Measurements from ENCODE around the gene SF1. TPM values are rescaled to one million over a fixed set of nuclear protein-coding genes. Genes with fewer than 3 reads are reported as not detected.

SF1 gene
- total RNA-seq, 1 donor = 114 TPM

DNA sequence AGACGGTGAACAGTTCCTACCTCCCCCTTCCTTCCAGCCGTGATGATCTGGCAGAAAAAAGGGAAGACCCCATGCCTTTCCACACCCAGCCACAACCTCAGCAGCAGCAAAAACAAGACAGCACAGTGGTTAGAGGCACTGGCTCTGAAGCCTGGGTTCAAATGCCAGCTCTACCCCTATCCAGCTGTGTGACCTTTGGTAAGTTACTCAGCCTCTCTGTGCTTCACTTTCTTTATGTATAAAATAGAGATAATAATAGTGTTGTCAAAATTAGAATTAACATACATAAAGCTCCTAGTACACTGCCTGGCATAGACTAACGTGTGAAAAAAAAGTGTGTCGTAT is 59.6 kb downstream of the SF1 start:
- Histone ChIP-seq H2AFZ (ENCODE audit: low read length) (no peak overlapping the region), H3K27me3 (ENCODE audit: insufficient read depth, low read length) (peaks cover 53% of the 10 kb centered on the region), H3K4me3 (ENCODE audit: insufficient read depth, low read length) (no peak overlapping the region), H3K4me2 (ENCODE audit: insufficient read depth, low read length) (no peak overlapping the region), H3K9me3 (ENCODE audit: low read depth, low read length) (no peaks in the 10 kb centered on the region), H3K36me3 (ENCODE audit: insufficient read depth, low read length) (no peaks in the 10 kb centered on the region), H4K20me1 (ENCODE audit: insufficient read depth, low read length) (no peaks in the 10 kb centered on the region), H3K27ac (ENCODE audit: low read depth, low read length) (no peak overlapping the region), H3K4me1 (ENCODE audit: insufficient read depth, low read length) (no peaks in the 10 kb centered on the region), H3K79me2 (ENCODE audit: insufficient read depth, low read length) (no peaks in the 10 kb centered on the region)
- no peak for TF ChIP-seq CTCF (IDR thresholded peaks at IDR 0.05; ENCODE audit: extremely low read depth, low read depth, low read length)
- peak; percentile 79 for DNase-seq (ENCODE audit: insufficient read length, low spot score, missing footprints)

- Histone ChIP-seq H3K27me3 (ENCODE audit: insufficient read depth, low read length) (peaks cover 54% of the 10 kb centered on the region), H3K4me3 (ENCODE audit: insufficient read depth, low read length) (no peak overlapping the region), H3K27ac (ENCODE audit: low read depth, low read length) (no peak overlapping the region), H4K20me1 (ENCODE audit: insufficient read depth, low read length) (no peaks in the 10 kb centered on the region), H3K4me1 (ENCODE audit: insufficient read depth, low read length) (no peaks in the 10 kb centered on the region), H3K4me2 (ENCODE audit: insufficient read depth, low read length) (no peak overlapping the region), H2AFZ (ENCODE audit: low read length) (no peak overlapping the region), H3K79me2 (ENCODE audit: insufficient read depth, low read length) (no peaks in the 10 kb centered on the region), H3K36me3 (ENCODE audit: insufficient read depth, low read length) (no peaks in the 10 kb centered on the region), H3K9me3 (ENCODE audit: low read depth, low read length) (no peaks in the 10 kb centered on the region)
- DNase-seq (ENCODE audit: insufficient read length, low spot score, missing footprints) = peak; percentile 76
- TF ChIP-seq CTCF (IDR thresholded peaks at IDR 0.05; ENCODE audit: extremely low read depth, low read depth, low read length) = no peak
These were observed 60.1 kb downstream of the SF1 start for GRCh38 chr11:64718084-64718779.

- no peaks in the 10 kb centered on the region for H4K20me1 ChIP-seq (ENCODE audit: insufficient read depth, low read length)
- H2AFZ ChIP-seq (ENCODE audit: low read length) = no peak overlapping the region
- H3K79me2 ChIP-seq (ENCODE audit: insufficient read depth, low read length) = no peaks in the 10 kb centered on the region
- peak; percentile 46 for DNase-seq (ENCODE audit: insufficient read length, low spot score, missing footprints)
- TF ChIP-seq CTCF (IDR thresholded peaks at IDR 0.05; ENCODE audit: extremely low read depth, low read depth, low read length) = no peak
- H3K36me3 ChIP-seq (ENCODE audit: insufficient read depth, low read length) = no peaks in the 10 kb centered on the region
- no peak overlapping the region for H3K4me2 ChIP-seq (ENCODE audit: insufficient read depth, low read length)
- H3K4me3 ChIP-seq (ENCODE audit: insufficient read depth, low read length) = no peak overlapping the region
- H3K9me3 ChIP-seq (ENCODE audit: low read depth, low read length) = no peaks in the 10 kb centered on the region
- peaks cover 59% of the 10 kb centered on the region for H3K27me3 ChIP-seq (ENCODE audit: insufficient read depth, low read length)
- H3K4me1 ChIP-seq (ENCODE audit: insufficient read depth, low read length) = no peaks in the 10 kb centered on the region
- H3K27ac ChIP-seq (ENCODE audit: low read depth, low read length) = no peak overlapping the region
These were observed 61.1 kb downstream of the SF1 start for GRCh38 chr11:64717268-64717578.

- no peak for TF ChIP-seq CTCF (IDR thresholded peaks at IDR 0.05; ENCODE audit: extremely low read depth, low read depth, low read length)
- Histone ChIP-seq H4K20me1 (ENCODE audit: insufficient read depth, low read length) (no peaks in the 10 kb centered on the region), H3K36me3 (ENCODE audit: insufficient read depth, low read length) (no peaks in the 10 kb centered on the region), H2AFZ (ENCODE audit: low read length) (no peak overlapping the region), H3K4me2 (ENCODE audit: insufficient read depth, low read length) (no peak overlapping the region), H3K27me3 (ENCODE audit: insufficient read depth, low read length) (peaks cover 57% of the 10 kb centered on the region), H3K79me2 (ENCODE audit: insufficient read depth, low read length) (no peaks in the 10 kb centered on the region), H3K9me3 (ENCODE audit: low read depth, low read length) (no peaks in the 10 kb centered on the region), H3K27ac (ENCODE audit: low read depth, low read length) (no peak overlapping the region), H3K4me3 (ENCODE audit: insufficient read depth, low read length) (no peak overlapping the region), H3K4me1 (ENCODE audit: insufficient read depth, low read length) (no peaks in the 10 kb centered on the region)
- peak; percentile 85 for DNase-seq (ENCODE audit: insufficient read length, low spot score, missing footprints)
These were observed 61.7 kb downstream of the SF1 start for GRCh38 chr11:64716473-64717267.

Measured in osteoblast (primary cell).